ENCODE measurements around the gene DLEU7. TPM values are rescaled to one million over a fixed set of nuclear protein-coding genes. Genes with fewer than 3 reads are reported as not detected.

DLEU7 gene
- total and polyA plus RNA-seq, 2 of the 8 experiments (the other 6 are each of a cell fraction or from before 2014, with no cell fraction given), result 4.9 to 5.2 TPM

- TF ChIP-seq MAFK (IDR thresholded peaks at IDR 0.05; ENCODE audit: low read depth, low read length), result no peak
- TF ChIP-seq TCF12 (IDR thresholded peaks at IDR 0.05; ENCODE audit: low read depth, low read length), result no peak
- no peak for TF ChIP-seq BRCA1 (IDR thresholded peaks at IDR 0.05; ENCODE audit: low read depth, low read length)
- TF ChIP-seq SP1 (IDR thresholded peaks at IDR 0.05; ENCODE audit: low read depth, low read length), result no peak
- TF ChIP-seq KDM1A (IDR thresholded peaks at IDR 0.05; ENCODE audit: borderline replicate concordance, low read length), result no peak
- TF ChIP-seq JUND (IDR thresholded peaks at IDR 0.05; ENCODE audit: low read length), result no peak
- no peak for TF ChIP-seq ATF3 (IDR thresholded peaks at IDR 0.05; ENCODE audit: insufficient read depth, low read depth, low read length)
- TF ChIP-seq EZH2 (IDR thresholded peaks at IDR 0.05; ENCODE audit: low read depth, low read length, severe bottlenecking), result no peak
Observed at GRCh38 chr13:50841786-50842185, 1.7 kb downstream of the DLEU7 start (continued).

Data from H1 (cell line).